Measurements from ENCODE around the gene TMTC2. TPM values are rescaled to one million over a fixed set of nuclear protein-coding genes. Genes with fewer than 3 reads are reported as not detected.

TMTC2 gene
- total RNA-seq, 2 donors from 2014 or later: 2.9 to 3.2 TPM

GRCh38 chr12:83089575-83089974, 402.9 kb downstream of the TMTC2 start:
- Histone ChIP-seq H3K36me3 (no peaks in the 10 kb centered on the region), H3K4me3 (no peak overlapping the region), H3K27me3 (no peaks in the 10 kb centered on the region), H3K4me1 (no peaks in the 10 kb centered on the region), H3K9me3 (no peaks in the 10 kb centered on the region), H3K27ac (no peak overlapping the region)
- no peak for DNase-seq (ENCODE audit: low spot score)
- no peak for TF ChIP-seq CTCF (IDR thresholded peaks at IDR 0.05)

- no peaks in the 10 kb centered on the region for H3K27me3 ChIP-seq
- H3K27ac ChIP-seq: no peak overlapping the region
- no peaks in the 10 kb centered on the region for H3K9me3 ChIP-seq
- no peak for DNase-seq (ENCODE audit: low spot score)
- H3K4me3 ChIP-seq: no peak overlapping the region
- no peaks in the 10 kb centered on the region for H3K4me1 ChIP-seq
- TF ChIP-seq CTCF (IDR thresholded peaks at IDR 0.05): no peak
- no peaks in the 10 kb centered on the region for H3K36me3 ChIP-seq
Measured at GRCh38 chr12:83092129-83092528, 405.4 kb downstream of the TMTC2 start.

GRCh38 chr12:83092606-83093005, 405.9 kb downstream of the TMTC2 start:
- TF ChIP-seq CTCF (IDR thresholded peaks at IDR 0.05): no peak
- DNase-seq (ENCODE audit: low spot score): no peak
- Histone ChIP-seq H3K4me3 (no peak overlapping the region), H3K27ac (no peak overlapping the region), H3K4me1 (no peaks in the 10 kb centered on the region), H3K9me3 (no peaks in the 10 kb centered on the region), H3K36me3 (no peaks in the 10 kb centered on the region), H3K27me3 (no peaks in the 10 kb centered on the region)

GRCh38 chr12:83093426-83093825, 406.7 kb downstream of the TMTC2 start:
- no peaks in the 10 kb centered on the region for H3K4me1 ChIP-seq
- H3K4me3 ChIP-seq: no peak overlapping the region
- DNase-seq (ENCODE audit: low spot score): no peak
- H3K9me3 ChIP-seq: no peaks in the 10 kb centered on the region
- H3K27me3 ChIP-seq: no peaks in the 10 kb centered on the region
- no peak for TF ChIP-seq CTCF (IDR thresholded peaks at IDR 0.05)
- H3K36me3 ChIP-seq: no peaks in the 10 kb centered on the region
- no peak overlapping the region for H3K27ac ChIP-seq

GRCh38 chr12:83097643-83098342, 411.1 kb downstream of the TMTC2 start:
- DNase-seq (ENCODE audit: low spot score): no peak
- H3K9me3 ChIP-seq: no peaks in the 10 kb centered on the region
- no peaks in the 10 kb centered on the region for H3K27me3 ChIP-seq
- TF ChIP-seq CTCF (IDR thresholded peaks at IDR 0.05): no peak
- H3K4me3 ChIP-seq: no peak overlapping the region
- H3K36me3 ChIP-seq: no peaks in the 10 kb centered on the region
- H3K27ac ChIP-seq: no peak overlapping the region
- no peaks in the 10 kb centered on the region for H3K4me1 ChIP-seq

GRCh38 chr12:83099436-83099835, 412.7 kb downstream of the TMTC2 start:
- H3K4me1 ChIP-seq: no peaks in the 10 kb centered on the region
- H3K27ac ChIP-seq: no peak overlapping the region
- no peaks in the 10 kb centered on the region for H3K27me3 ChIP-seq
- no peak overlapping the region for H3K4me3 ChIP-seq
- no peaks in the 10 kb centered on the region for H3K36me3 ChIP-seq
- TF ChIP-seq CTCF (IDR thresholded peaks at IDR 0.05): no peak
- no peak for DNase-seq (ENCODE audit: low spot score)
- no peaks in the 10 kb centered on the region for H3K9me3 ChIP-seq
